Measurements from ENCODE around the gene ATP5MC3.
"Not testable (repeated sequence)": the region's sequence is repeated elsewhere in the genome, so short reads cannot be mapped to it uniquely, and the experiment has no call there.

The ATP5MC3 gene

GRCh38 chr2:175181104-175181876 is at the start of gene ATP5MC3:
Gene ATP5MC3 (minus strand): TSS chr2:175181710. CDS start chr2:175181393, 317 bp downstream.
- DNase-seq: peak; percentile 96

- DNase-seq: not testable (repeated sequence)
Observed at GRCh38 chr2:175228601-175229000, 47.1 kb upstream of the ATP5MC3 start.

GRCh38 chr2:175228179-175228578 is 46.7 kb upstream of the ATP5MC3 start:
- DNase-seq: no peak

GRCh38 chr2:175227393-175227792 is 45.9 kb upstream of the ATP5MC3 start:
- no peak for DNase-seq

GRCh38 chr2:175220075-175220474 is 38.6 kb upstream of the ATP5MC3 start:
- no peak for DNase-seq

- DNase-seq: no peak
Observed at GRCh38 chr2:175218551-175218950, 37.0 kb upstream of the ATP5MC3 start.

- DNase-seq: peak; percentile 77
Observed at GRCh38 chr2:175207741-175208438, 26.4 kb upstream of the ATP5MC3 start.

GRCh38 chr2:175206866-175207265 is 25.4 kb upstream of the ATP5MC3 start:
- DNase-seq: no peak

GRCh38 chr2:175205523-175205922 is 24.0 kb upstream of the ATP5MC3 start:
- no peak for DNase-seq

GRCh38 chr2:175203621-175204496 is 22.3 kb upstream of the ATP5MC3 start:
- DNase-seq: peak; percentile 57

GRCh38 chr2:175195012-175195411 is 13.5 kb upstream of the ATP5MC3 start:
- no peak for DNase-seq

- no peak for DNase-seq
Observed at GRCh38 chr2:175188761-175189160, 7.3 kb upstream of the ATP5MC3 start.

- DNase-seq: no peak
Observed at GRCh38 chr2:175187378-175187777, 5.9 kb upstream of the ATP5MC3 start.

- no peak for DNase-seq
Observed at GRCh38 chr2:175183674-175184073, 2.2 kb upstream of the ATP5MC3 start.

GRCh38 chr2:175181877-175182308 is 383 bp upstream of the ATP5MC3 start:
- no peak for DNase-seq

- DNase-seq: peak; percentile 3
Observed at GRCh38 chr2:175180701-175181103, 808 bp downstream of the ATP5MC3 start.

GRCh38 chr2:175176624-175177023 is 4.9 kb downstream of the ATP5MC3 start:
- DNase-seq: no peak

- DNase-seq: no peak
Observed at GRCh38 chr2:175175896-175176295, 5.6 kb downstream of the ATP5MC3 start.

GRCh38 chr2:175175320-175175719 is 6.2 kb downstream of the ATP5MC3 start:
- DNase-seq: no peak

GRCh38 chr2:175170659-175171304 is 10.7 kb downstream of the ATP5MC3 start:
- DNase-seq: no peak

GRCh38 chr2:175169191-175169590 is 12.3 kb downstream of the ATP5MC3 start:
- no peak for DNase-seq

GRCh38 chr2:175168564-175168945 is 13.0 kb downstream of the ATP5MC3 start:
- DNase-seq: no peak
